ENCODE data around the gene ATP6V1G3.

ATP6V1G3 gene

DNA sequence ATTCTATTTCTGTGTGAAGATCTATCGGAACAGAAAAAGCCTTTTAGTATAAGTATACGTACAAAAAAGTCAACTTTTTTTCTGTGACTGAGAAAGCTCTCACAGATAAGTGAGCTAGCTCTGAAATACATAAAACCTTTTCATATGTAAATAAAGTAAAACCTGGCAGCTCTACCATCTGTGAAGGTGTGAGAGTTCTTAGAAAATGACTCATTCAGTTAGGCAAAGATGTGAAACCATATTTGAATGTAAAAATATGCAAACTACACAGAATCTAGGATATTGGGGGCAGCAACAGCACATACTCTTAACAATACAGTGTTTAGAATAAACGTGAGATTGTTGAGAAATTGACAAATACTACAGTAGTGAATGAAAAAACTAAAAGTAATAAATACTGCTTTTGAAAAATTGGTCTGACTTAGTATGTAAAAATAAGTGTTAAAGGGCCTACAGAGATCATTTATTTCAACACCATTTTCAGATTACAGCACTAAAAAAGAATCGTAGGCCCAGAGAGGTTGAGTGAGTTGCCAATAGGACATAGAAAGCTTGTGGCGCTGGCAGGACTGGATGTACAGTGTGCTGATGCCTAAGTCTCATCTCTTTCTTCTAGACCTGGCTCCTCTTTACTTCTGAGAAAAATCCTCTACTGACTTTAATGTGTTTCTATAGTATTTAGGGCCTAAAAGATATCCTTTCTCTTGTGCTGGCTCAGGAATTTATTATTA is 19.8 kb downstream of the ATP6V1G3 start:
- Histone ChIP-seq H3K4me3 (IDR thresholded peaks at IDR 0.05; ENCODE audit: insufficient read depth, low read depth, low read length) (no peak overlapping the region), H3K27ac (no peak overlapping the region), H3K9ac (no peak overlapping the region)

DNA sequence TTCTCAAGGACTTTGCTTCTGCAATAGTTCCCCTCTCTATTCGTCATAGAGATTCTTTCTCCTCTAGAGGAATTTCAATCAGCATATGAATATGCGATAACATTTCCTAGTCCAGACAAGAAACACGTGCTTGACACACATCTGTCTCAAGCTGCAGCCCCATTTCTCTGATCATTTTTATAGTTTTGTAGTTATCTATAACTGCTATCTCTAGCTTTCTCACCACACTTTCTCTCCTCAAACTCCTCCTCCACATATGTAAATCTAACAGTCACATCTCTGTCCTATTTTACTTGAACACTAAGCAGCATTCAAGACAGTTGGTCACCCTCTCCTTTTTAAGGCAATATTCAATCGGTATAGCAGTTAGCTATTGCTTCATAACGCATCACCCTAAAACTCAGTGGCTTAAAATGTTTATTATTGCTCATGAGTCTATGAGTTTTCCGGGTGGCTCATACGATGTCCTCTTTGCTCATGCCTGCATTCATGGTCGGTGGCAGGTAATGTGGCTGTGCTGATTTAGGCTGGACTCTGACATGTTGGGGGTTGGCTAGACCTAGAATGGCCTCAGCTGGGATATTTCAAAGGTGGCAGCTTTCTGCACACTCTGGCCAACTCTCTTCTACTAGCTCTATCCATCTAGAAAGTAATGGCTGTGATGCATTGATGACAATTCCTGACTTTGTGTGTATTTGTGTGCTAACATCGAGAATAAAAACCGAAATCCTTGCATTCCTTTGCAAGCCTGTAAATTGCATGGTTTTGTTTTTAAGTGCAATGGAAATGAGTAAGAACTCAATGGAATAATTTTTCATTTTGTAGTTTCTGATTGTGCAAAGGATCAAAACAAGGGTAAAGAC is 20.6 kb downstream of the ATP6V1G3 start:
- Histone ChIP-seq H2AFZ (ENCODE audit: low read depth) (no peak overlapping the region), H3K4me3 (IDR thresholded peaks at IDR 0.05; ENCODE audit: insufficient read depth, low read depth, low read length) (no peak overlapping the region), H3K79me2 (ENCODE audit: insufficient read depth, low read depth) (no peaks in the 10 kb centered on the region), H3K27ac (no peak overlapping the region), H3K4me1 (ENCODE audit: low read depth, poor library complexity, severe bottlenecking) (peaks cover 17% of the 10 kb centered on the region), H4K20me1 (ENCODE audit: insufficient read depth) (no peaks in the 10 kb centered on the region), H3K27me3 (ENCODE audit: insufficient read depth, low read depth) (no peaks in the 10 kb centered on the region), H3K4me2 (no peak overlapping the region), H3K36me3 (ENCODE audit: insufficient read depth) (no peaks in the 10 kb centered on the region), H3K9ac (no peak overlapping the region)
- TF ChIP-seq, protein P1, sequence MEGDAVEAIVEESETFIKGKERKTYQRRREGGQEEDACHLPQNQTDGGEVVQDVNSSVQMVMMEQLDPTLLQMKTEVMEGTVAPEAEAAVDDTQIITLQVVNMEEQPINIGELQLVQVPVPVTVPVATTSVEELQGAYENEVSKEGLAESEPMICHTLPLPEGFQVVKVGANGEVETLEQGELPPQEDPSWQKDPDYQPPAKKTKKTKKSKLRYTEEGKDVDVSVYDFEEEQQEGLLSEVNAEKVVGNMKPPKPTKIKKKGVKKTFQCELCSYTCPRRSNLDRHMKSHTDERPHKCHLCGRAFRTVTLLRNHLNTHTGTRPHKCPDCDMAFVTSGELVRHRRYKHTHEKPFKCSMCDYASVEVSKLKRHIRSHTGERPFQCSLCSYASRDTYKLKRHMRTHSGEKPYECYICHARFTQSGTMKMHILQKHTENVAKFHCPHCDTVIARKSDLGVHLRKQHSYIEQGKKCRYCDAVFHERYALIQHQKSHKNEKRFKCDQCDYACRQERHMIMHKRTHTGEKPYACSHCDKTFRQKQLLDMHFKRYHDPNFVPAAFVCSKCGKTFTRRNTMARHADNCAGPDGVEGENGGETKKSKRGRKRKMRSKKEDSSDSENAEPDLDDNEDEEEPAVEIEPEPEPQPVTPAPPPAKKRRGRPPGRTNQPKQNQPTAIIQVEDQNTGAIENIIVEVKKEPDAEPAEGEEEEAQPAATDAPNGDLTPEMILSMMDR (conservative IDR thresholded peaks at IDR 0.05; ENCODE audit: low read depth, low read length): no peak

More for the DNA sequence above, 19.8 kb downstream of the ATP6V1G3 start:
- no peaks in the 10 kb centered on the region for H3K79me2 ChIP-seq (ENCODE audit: insufficient read depth, low read depth)
- H3K36me3 ChIP-seq (ENCODE audit: insufficient read depth): no peaks in the 10 kb centered on the region
- TF ChIP-seq, protein P1 (conservative IDR thresholded peaks at IDR 0.05; ENCODE audit: low read depth, low read length): no peak
- H3K27me3 ChIP-seq (ENCODE audit: insufficient read depth, low read depth): no peaks in the 10 kb centered on the region
- H4K20me1 ChIP-seq (ENCODE audit: insufficient read depth): no peaks in the 10 kb centered on the region
- peaks cover 17% of the 10 kb centered on the region for H3K4me1 ChIP-seq (ENCODE audit: low read depth, poor library complexity, severe bottlenecking)
- no peak overlapping the region for H2AFZ ChIP-seq (ENCODE audit: low read depth)
- no peak overlapping the region for H3K4me2 ChIP-seq

DNA sequence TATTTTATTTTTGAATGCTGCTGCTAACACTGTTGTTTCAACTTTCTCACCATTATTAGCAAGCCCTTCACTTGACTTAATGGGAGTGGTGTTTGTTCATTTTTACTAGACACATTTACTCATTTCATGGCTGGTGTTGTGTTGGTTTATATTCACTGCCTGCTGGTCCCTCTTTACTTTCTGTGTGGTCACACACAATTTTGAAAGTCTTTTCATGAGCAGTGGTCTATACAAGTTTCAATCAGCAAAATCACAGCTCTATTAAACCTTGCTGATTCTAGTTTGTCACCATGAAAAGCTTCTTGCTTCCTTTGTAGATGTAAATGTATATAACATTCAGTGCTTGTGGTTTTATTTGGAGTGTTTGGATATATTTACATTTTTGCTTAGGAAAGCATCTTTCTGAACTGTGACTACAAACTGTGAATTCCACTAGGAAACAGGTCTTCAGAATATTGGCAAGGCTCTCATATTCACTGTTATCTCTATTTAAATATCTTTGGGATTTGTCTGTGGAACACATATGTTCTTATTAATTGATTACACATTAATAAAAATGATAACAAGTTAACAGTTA is 22.8 kb downstream of the ATP6V1G3 start:
- Histone ChIP-seq H3K79me2 (ENCODE audit: insufficient read depth, low read depth) (no peaks in the 10 kb centered on the region), H3K27me3 (ENCODE audit: insufficient read depth, low read depth) (no peaks in the 10 kb centered on the region), H4K20me1 (ENCODE audit: insufficient read depth) (no peaks in the 10 kb centered on the region), H3K4me2 (no peak overlapping the region), H3K4me1 (ENCODE audit: low read depth, poor library complexity, severe bottlenecking) (peaks cover 11% of the 10 kb centered on the region), H3K9ac (no peak overlapping the region), H3K36me3 (ENCODE audit: insufficient read depth) (no peaks in the 10 kb centered on the region), H3K27ac (no peak overlapping the region), H2AFZ (ENCODE audit: low read depth) (no peak overlapping the region), H3K4me3 (IDR thresholded peaks at IDR 0.05; ENCODE audit: insufficient read depth, low read depth, low read length) (no peak overlapping the region)
- TF ChIP-seq, protein P1 (conservative IDR thresholded peaks at IDR 0.05; ENCODE audit: low read depth, low read length): no peak

DNA sequence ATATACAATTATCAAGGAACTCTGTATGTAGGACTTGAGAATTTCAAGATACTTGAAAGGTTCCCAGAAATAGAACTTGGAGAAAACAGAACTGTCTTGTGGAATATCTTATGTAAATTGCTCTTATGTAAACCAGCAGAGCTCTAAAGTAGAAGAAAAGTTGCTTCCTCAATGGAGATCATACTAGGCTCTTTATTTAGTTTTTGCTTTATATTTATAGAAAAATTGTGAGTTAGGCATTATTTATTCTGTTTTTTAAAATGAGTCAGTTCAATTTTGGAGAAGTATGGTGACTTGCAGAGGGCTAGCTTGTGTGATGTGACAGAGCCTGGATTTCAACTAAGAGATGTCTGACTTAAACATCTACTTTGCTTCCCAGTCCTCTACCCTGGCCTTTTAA is 40.4 kb downstream of the ATP6V1G3 start:
- Histone ChIP-seq H3K9ac (no peak overlapping the region), H3K36me3 (ENCODE audit: insufficient read depth) (no peaks in the 10 kb centered on the region), H3K27me3 (ENCODE audit: insufficient read depth, low read depth) (no peaks in the 10 kb centered on the region), H3K4me2 (no peak overlapping the region), H4K20me1 (ENCODE audit: insufficient read depth) (no peaks in the 10 kb centered on the region), H3K4me3 (IDR thresholded peaks at IDR 0.05; ENCODE audit: insufficient read depth, low read depth, low read length) (no peak overlapping the region), H3K27ac (no peak overlapping the region), H2AFZ (ENCODE audit: low read depth) (no peak overlapping the region), H3K4me1 (ENCODE audit: low read depth, poor library complexity, severe bottlenecking) (peaks cover 7% of the 10 kb centered on the region), H3K79me2 (ENCODE audit: insufficient read depth, low read depth) (no peaks in the 10 kb centered on the region)
- TF ChIP-seq, protein P1 (conservative IDR thresholded peaks at IDR 0.05; ENCODE audit: low read depth, low read length): no peak

Data from KMS-11 (cell line).